Stimulated activated CD4-positive, alpha-beta T cell treated with anti-CD3 and anti-CD28 coated beads, Interleukin-4, amount 100 ng/mL, for 48 hours (primary cell): ENCODE measurements around the gene MLST8.
"Not testable (repeated sequence)": the region's sequence is repeated elsewhere in the genome, so short reads cannot be mapped to it uniquely, and the experiment has no call there.

ENCODE experiments used
- DNase-seq, 2 donors: peaks; one replicate each; pipeline ENCODE4 v3.0.0-alpha.2; 2020; ENCODE audit warnings: low read depth in 2 of 2

MLST8 gene

DNA sequence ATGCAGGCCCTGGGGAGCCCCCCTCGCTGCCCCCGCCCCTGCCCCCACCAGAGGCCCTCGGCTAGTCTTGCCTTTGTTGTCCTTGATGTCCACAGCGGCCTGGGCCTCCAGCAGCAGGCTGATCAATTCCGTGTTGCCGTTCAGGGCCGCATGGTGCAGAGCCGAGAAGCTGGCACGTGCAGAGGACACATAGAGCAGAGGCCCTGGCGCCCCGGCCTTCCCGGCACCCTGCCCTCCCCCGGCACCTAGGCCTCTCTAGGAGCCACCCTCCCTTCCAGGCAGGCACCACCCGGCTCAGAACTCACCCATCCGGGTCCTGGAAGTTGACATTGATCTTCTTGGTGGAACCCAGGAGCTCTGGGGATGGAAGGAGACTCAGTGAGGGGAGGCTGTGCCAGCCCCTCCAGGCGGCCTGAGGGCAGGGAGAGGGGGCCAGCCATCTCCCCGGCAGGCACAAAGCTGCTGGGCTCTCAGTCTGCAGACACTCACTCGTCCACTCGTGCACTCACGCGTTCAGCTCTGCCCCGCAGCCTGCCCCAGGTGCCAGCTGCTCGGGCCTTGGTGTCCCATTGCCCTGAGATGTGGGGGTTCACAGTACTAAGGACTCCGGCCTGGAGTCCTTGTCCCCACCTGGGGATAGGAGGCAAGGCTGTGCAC is 15.1 kb upstream of the MLST8 start:
- DNase-seq = no peak

DNA sequence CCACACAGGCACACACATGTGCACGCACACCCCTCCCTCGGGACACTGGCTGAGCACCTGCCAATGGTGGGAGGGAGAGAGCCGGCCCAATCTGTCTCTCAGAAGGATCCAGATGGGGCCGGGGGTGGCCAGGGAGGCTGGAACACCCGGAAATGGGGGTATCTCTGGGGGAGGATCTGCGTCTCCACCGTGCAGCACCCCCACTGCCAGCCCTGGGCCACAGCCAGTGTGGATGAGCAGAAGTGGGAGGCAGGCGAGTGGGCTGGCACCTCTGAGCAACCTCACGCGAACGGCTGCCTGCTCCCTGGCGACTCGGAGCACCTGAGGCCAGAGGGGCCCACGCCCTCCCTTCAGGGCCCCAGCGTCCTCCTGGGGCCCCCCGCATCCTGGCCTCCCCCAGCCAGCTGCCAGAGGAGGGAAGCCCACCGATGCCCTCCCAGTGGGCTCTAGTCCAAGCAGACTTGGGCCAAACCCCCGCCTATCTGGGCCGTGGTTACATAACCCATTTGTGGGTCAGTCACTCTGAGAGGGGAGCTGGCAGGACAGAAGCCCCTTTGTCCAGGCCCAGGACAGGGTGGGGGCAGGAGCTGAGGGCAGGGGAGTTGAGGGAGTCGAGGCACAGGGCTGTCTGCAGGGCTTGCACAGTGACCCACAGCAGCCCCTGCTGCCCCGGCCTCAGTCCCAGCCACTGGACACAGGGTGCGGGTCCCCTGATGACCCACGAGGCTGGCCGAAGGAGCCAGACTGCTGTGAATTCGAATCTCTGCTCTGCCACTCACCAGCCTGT is 14.4 kb upstream of the MLST8 start:
- no peak for DNase-seq

DNA sequence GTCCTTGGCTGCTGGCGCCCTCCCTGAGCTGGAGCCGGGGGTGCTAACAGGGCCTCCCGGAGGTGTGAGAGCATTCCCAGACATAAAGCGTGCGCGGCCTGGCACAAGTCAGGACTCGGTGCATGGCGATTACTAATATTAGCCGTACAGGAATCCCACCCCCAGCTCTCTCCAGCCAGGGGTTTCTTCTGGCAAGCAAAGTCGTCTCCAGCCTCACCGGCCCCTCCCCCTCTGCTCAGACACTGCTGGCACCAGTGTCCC is 13.9 kb upstream of the MLST8 start:
- no peak for DNase-seq

DNA sequence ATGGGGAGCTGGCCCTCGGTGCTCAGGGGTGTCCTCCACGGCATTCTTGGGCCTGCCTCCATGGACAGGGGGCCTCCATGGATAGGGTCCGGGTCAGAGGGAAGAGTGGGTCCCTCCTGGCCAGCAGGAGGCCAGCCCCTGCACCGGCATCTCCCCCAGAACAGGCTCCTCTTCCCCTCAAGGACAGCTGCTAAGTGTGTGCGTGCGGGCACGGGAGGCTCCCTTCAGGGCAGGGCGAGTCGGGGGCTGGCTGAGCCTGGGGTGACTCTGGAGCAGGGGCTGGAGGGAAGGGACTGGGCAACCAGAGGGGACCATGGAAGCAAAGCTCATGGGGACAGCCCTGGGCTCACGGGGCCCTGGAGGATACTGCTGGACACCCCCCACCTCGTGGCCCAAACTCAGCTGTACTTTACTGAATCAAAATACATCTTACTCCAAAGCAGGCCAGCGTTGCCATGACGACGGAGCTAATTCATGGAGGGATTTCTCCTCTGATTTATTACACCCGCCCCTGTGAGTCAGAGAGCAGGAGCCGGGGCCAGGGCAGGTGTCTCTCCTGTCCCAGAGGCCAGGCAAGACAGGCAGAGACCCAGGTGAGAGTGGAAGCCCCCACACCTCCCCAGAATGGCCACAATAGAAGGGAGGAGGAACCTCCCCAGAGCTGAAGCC is 11.0 kb upstream of the MLST8 start:
- DNase-seq = no peak

DNA sequence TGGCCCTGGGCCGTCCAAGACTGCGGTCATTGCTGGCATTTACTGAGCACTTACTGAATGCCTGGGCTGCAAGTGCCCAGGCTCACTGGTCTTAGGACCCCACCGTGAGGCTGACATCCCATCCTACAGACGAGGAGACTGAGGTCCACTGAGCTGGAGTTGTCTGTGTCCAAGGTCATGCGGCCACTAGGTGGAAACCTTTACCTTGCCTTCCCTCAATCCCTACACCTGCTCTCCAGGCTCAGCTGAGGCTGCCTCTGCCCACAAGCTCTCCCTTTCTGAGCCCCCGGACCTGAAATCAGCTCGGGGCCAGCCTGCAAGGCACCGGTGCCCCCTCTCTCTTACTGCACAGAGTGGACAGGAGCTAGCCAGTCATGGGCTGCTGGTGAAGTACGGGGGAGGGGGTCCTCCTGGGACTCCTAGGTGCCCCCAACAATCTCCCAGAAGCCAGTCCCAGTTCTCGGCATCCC is 10.4 kb upstream of the MLST8 start:
- DNase-seq = no peak

DNA sequence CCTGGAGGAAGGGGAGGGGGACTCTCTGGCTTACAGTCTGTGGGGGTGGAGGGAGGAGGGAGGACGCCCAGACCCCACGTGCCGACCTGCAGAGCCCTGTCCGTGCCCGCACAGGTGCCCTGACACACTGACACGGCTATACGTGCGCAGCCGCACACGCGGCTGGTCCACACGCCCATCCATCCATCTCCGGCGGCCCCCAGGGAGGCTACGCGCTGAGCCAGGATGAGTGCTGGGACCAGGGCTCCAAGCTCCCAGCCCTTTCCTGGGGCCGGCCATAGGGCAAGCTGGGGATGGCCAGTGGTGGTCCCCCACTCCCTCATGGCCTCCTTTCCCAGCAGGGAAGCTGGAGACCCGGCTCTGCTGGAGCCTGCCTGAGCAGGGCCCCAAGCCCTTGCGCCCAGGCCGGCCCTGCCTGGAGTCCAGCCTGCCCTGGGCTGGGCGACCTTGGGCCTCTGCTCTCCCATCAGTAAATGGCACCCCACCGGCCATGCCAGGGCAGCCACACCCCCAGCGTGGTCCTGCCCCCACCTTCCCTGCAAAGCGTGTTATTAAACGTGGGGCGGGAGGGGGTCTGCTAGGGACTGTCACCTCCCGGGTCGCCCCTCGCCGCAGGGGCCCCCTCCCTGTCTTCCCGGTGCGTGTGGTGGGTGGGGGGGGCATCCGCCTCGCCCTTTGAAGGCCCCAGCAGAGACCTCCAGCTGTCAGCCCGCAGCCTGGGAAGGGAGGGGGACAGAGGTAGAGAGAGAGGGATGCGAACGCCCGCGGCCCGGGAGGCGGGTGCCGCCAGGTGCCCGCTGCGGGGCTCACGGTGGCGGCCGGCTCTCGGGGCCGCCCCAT is 9.7 kb upstream of the MLST8 start:
- no peak for DNase-seq

DNA sequence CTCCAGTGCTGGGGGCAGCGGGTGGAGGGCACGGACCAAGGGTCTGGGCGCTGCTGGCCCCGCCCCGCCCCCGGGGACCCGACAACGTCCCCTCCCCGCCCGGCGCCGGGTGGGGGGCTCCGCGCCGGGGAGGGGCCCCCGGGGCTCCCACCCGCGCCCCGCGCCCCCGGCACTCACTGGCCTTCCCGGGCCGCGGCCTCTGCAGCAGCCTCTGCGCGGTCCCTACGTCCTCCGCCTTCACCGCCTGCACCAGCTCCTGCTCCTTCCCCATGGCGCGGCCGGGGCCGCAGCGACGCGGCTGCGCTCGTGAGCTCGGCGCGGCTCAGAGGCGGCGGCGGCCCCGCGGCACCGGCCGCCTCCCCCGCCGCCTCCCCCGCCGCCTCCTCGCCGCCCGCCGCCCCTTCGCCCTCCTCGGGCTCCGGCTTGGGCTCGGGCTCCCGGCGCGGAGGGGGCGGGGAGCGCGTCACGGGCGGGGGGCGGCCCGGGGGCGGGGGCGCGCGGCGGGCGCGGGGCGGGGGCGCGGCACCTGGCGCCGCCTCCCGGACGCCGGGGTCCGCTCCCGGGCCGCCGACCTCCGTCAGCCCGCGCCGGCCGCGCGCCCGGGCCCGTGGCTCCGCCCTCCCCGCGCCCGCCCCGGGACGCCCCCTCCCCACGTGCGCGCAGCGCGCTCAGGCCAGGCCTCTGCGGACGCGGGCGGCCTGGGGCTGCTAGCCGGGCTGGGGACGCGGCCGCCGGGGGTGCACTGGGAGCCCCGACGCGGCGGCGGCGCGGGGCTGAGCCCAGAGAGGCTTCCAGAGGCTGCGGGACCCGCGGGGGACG is 8.9 kb upstream of the MLST8 start, which contains the start of gene CASKIN1:
CASKIN1 (minus strand) TSS at position 444 of the 819 bp plus-strand sequence; CDS start at position 271, 173 bp downstream.
- no peak for DNase-seq

DNA sequence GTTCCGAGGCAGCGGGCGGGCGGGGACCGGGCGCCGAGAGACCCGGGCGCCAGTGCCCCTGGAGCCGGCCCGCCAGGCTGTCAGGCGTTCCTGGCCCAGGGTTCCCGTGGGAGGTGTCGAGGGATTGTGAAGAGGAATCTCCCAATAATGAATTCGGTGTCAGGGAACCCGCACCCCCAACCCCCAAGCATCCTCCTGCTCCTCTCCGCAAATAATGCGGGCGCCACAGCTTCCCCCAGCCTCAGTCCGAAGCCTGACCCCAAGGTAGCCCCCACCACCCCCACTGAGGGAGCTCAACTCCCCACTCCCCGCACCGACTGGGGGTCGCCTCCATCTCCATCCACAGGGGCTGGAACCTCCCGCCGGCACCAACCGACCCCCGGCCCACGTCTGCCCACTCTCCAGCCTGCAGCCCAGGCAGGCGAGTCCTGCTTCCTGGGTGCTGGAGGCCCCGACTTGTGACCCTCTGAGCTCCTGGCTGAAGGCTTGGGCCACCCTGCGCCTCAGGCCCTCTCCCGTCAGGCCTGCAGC is 8.2 kb upstream of the MLST8 start:
- DNase-seq = no peak

DNA sequence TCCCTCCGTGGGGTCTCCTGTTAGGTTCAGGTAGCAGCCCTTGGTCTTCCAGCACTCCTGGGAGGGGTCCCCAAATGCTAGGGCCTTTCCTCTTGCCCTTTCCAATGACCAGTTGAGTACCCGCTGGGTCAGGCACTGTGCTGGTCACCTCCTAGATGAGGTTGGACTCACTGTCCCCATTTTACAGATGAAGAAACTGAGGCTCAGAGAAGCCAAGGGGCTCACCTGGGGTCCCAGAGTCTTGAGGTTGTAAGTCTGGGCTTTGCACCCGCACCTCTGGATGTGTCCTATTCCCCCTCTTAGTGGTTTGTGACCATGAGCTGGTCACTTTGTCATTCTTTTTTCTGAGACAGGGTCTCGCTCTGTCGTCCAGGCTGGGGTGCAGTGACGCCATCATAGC is 7.5 kb upstream of the MLST8 start:
- no peak for DNase-seq

DNA sequence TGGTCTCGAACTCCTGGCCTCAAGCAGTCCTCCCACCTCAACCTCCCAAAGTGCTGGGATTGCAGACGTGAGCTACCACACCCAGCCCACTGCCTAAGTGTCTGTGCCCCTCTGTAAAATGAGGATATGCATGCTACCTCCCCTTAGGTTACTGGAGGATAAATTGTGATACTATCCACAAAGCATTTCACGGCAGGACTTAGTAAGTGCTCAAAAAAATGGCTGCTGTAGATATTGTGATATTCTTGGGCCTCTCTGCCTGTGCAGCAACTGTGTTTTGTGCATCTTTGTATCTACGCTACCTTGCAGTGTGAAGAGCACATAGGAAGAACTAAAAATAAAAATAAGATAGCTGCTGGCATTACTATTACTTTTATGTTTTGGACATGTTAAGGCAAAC is 7.0 kb upstream of the MLST8 start:
- no peak for DNase-seq

DNA sequence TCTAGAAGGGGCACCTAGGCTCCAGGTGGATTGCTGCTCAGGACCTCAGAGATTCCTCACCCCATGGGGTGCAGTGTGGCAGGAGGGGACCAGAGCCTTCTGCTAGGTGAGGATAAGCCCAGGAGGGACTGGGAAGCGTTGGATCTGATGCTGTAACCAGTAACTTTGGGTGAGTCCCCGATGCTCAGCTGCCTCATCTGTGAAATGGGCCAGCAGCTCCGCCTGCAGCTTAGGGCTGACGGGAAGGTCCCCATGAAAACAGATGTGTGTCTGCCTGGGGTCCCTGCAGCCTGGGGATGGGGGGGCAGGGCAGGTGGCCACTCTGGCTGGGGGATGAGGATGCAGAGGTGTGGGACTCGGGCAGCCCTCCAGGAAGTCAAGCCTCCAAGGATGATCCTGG is 6.2 kb upstream of the MLST8 start:
- no peak for DNase-seq

DNA sequence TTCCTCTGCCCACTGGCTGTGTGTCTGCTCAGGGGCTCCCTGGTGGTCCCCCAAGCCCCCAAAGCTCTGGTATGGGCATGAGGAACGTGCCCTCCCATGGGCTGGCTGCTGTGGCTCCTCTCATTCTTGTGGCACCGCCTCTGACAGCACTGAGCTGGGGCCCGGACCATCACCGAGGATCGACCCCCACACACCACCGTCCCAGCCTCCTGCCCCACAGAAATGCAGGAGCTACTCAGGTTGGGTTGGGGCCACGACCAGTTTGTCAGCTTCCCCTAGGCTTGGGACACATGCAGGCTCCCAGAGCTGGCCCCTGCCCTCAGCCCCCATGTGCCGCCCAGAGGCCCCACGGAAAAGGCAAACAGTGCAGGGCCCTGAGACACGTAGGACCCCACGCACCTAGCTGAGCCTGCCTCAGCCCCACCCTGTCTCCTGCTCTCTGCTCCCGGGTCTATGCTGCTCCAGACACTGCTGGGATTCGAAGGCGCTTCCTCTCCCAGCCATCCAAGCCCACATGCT is 5.6 kb upstream of the MLST8 start:
- no peak for DNase-seq

DNA sequence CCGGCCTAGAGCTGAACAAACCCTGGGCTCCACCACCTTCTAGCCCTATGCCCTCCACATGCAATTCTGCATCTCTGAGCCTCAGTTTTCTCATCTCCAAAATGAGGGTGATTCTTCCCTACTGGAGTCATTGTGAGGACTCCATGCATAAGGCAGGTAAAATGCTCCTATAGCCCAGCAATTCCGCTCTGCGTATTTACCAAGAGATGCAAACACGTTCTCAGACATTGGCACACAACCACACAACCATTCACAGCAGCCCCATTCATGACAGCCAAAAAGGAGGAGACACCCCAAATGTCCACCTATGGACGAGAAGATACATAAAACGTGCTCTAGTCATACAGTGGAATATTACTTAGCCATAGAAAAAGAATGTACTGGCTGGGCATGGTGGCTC is 4.9 kb upstream of the MLST8 start:
- DNase-seq = no peak

DNA sequence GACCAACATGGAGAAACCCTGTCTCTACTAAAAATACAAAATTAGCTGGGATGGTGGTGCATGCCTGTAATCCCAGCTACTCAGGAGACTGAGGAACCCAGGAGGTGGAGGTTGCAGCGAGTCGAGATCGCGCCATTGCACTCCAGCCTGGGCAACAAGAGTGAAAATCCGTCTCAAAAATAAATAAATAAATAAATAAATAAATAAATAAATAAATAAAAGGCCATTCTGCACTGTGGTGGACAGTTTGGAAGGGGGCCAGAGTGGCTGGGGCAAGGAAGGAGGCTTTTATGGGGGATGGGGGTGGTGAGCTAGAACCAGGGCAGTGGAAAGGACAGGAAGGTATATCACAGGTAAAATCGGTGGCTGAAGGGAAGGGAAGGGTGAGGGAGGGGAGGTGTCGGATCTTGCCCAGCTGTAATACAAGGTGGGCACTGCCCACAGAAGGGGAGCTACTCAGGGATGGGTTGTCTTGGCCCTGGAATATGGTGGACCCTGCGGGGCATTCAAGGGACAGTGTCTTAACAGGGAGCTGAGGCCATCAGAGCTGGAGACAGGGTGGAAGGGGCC is 2.0 kb upstream of the MLST8 start:
- DNase-seq = not testable (repeated sequence)

DNA sequence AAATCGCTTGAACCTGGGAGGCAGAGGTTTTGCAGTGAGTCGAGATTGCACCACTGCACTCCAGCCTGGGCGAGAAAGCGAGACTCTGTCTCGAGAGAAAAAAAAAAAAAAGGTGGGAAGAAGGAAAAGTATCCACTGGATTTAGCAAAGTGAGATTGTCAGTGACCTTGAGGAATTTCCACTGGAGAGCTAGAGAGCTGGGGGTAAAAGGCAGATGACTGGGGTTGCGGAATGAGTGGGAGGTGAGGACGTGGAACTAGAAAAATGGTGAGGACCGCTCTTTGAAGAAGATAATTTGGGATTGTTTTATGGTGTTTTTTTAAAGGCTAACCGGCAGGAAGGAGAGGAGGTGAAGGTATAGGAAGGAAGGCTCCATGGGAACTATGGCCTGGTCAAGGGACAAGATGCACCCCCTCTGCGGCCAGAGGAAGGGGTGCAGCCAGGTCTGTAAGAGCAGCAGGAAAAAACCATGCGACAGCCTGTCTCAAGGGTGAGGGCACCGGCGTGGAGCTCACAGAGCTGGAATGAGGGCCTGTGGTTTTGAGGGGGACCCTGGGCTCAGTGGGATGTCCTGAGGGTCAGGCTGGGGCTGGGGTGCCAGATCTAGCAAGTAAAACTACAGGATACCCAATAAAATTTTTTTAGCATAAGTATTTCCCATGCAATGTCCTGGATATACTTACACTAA is 694 bp upstream of the MLST8 start:
- DNase-seq = no peak

DNA sequence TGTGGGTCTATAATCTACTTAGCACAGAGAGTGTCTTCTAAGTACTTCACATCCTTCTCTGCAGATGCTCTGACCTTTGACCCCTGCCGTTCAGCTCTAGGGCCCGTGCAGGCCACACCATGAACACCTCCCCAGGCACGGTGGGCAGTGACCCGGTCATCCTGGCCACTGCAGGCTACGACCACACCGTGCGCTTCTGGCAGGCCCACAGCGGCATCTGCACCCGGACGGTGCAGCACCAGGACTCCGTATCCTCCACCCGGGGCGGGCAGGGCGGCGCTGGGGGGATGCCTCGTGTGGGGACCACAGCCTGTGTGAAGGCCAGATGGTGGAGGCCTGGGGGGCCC is 686 bp downstream of the MLST8 start:
- no peak for DNase-seq

DNA sequence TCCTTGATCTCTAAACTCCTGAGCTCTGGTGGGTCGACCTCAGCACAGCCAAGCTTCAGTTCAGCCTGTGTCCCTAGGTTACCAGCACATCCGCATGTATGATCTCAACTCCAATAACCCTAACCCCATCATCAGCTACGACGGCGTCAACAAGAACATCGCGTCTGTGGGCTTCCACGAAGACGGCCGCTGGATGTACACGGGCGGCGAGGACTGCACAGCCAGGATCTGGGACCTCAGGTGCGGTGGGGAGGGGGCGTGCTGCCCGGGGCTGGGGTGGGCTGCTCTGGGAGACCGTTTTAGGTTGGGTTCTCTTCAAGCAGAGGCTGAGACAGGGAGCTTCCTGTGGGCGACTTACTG is 1.1 kb downstream of the MLST8 start:
- no peak for DNase-seq

DNA sequence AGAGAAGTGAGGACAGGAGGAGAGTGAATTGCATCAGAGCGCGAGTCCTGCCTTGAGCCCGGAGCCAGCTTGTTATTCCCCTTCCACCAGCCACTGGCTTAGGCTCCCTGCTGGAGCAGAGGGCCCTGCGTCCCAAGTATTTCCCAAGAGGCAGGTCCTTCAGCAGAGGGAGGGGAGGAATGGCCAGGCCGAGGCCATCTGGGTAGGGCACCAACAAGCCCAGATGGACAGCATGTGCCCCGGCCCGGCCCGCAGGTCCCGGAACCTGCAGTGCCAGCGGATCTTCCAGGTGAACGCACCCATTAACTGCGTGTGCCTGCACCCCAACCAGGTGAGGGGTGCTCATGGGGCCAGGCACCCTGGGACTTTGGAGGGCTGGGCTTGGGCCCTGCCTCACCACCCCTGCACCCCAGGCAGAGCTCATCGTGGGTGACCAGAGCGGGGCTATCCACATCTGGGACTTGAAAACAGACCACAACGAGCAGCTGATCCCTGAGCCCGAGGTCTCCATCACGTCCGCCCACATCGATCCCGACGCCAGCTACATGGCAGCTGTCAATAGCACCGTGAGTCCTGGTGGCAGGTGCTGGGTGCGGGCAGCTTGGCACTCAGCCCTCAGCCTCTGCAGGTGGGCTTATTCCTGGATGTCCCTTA is 1.7 kb downstream of the MLST8 start:
- DNase-seq = no peak

DNA sequence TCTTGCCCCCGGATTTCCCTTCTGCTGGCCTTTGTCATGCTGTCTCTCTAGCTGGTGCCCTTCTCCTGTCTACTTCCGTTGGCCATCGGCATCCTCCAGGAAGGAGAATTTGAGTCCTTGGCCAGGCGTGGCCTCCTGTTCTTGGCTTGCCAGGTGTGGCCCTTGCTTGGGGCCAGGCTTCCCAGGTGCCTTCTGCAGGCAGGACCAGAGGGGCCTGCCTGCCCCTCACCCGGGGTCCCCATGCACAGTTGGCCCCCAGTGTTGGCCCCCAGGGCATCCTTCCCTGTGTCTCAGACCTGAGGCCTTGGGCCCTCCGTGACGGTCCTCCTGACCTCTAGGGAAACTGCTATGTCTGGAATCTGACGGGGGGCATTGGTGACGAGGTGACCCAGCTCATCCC is 2.6 kb downstream of the MLST8 start:
- DNase-seq = no peak

DNA sequence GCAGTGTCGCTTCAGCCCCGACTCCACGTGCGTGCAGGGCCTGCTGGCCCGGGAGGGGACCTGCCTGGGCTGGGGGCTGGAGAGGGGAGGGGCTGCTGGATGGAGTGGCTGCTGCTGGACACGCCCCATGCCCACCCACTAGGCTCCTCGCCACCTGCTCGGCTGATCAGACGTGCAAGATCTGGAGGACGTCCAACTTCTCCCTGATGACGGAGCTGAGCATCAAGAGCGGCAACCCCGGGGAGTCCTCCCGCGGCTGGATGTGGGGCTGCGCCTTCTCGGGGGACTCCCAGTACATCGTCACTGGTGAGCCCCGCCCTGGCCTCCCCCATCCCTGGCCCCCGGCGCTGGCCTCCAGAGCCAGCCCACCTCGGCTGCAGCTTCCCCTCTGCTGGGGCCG is 3.1 kb downstream of the MLST8 start:
- no peak for DNase-seq
